Mucosa of descending colon (tissue), 3 donors: ENCODE measurements around the gene NPIPB4. TPM values are rescaled to one million over a fixed set of nuclear protein-coding genes. Genes with fewer than 3 reads are reported as not detected.
"Not testable (repeated sequence)": the region's sequence is repeated elsewhere in the genome, so short reads cannot be mapped to it uniquely, and the experiment has no call there.

Experiments
- ATAC-seq: fragments of 200-7000 bp; cut with Tn5 transposase; one replicate; pipeline ENCODE4 v1.9.1; 2020; ENCODE audit warnings: mild to moderate bottlenecking, moderate library complexity
- DNase-seq, 3 donors: peaks; one replicate each; pipeline ENCODE4 v3.0.0-alpha.2; 2020
- H3K36me3 ChIP-seq: fragments of 200-600 bp; one replicate; pipeline ENCODE4 v1.8.0; 2021; ENCODE audit warnings: low read depth, mild to moderate bottlenecking
- H3K4me1 ChIP-seq: fragments of 200-600 bp; one replicate; pipeline ENCODE4 v1.8.0; 2021; ENCODE audit warnings: low read depth, mild to moderate bottlenecking
- H3K4me3 ChIP-seq: fragments of 200-600 bp; one replicate; pipeline ENCODE4 v1.8.0; 2021; ENCODE audit warnings: mild to moderate bottlenecking
- H3K9me3 ChIP-seq: fragments of 200-600 bp; one replicate; pipeline ENCODE4 v1.8.0; 2021; ENCODE audit warnings: mild to moderate bottlenecking
- intact Hi-C, 2 donors: fragments of 100-400 bp; cut with DNase I in 1 of 2; cut with micrococcal nuclease in 1 of 2; formaldehyde crosslinking; loops; one replicate each; pipeline versions ENCODE4 v1.11.0 to v1.11.1; 2022; cut with DNase I, micrococcal nuclease
- total RNA-seq, 3 donors: library from RNA; stranded (reverse); fragmentation: NEBNext Ultra II Directional in 2 of 3; extraction: Animal tissue kit (Norgen Biotek cat#: 25700) in 2 of 3; gene quantifications; one replicate each; pipeline versions ENCODE4 v1.2.1 to v1.2.4, GENCODE V29; 2021 to 2023
- donor health status: DM: no; HTN: no; CAD: no; lungs with moderate emphysema.
- donor health status: DM: no; HTN: no; CAD: no.
- donor health status: DM: no; HTN: yes; CAD: no.

Gene NPIPB4
- total RNA-seq, 3 donors from 2014 or later = 212 to 324 (median 247) TPM

GRCh38 chr16:21817012-21817411, 40.5 kb downstream of the NPIPB4 start:
- H3K4me1 ChIP-seq, DNase-seq, H3K4me3 ChIP-seq, H3K36me3 ChIP-seq, intact Hi-C loops, H3K9me3 ChIP-seq: not testable (repeated sequence)
- peak; percentile 25 for ATAC-seq

GRCh38 chr16:21815694-21816093, 41.9 kb downstream of the NPIPB4 start:
- intact Hi-C loops, H3K4me3 ChIP-seq, DNase-seq, ATAC-seq, H3K4me1 ChIP-seq, H3K9me3 ChIP-seq, H3K36me3 ChIP-seq: not testable (repeated sequence)

- H3K9me3 ChIP-seq, H3K4me3 ChIP-seq, H3K4me1 ChIP-seq, DNase-seq, H3K36me3 ChIP-seq, ATAC-seq, intact Hi-C loops: not testable (repeated sequence)
Measured at GRCh38 chr16:21802375-21802663, 55.2 kb downstream of the NPIPB4 start.

DNA sequence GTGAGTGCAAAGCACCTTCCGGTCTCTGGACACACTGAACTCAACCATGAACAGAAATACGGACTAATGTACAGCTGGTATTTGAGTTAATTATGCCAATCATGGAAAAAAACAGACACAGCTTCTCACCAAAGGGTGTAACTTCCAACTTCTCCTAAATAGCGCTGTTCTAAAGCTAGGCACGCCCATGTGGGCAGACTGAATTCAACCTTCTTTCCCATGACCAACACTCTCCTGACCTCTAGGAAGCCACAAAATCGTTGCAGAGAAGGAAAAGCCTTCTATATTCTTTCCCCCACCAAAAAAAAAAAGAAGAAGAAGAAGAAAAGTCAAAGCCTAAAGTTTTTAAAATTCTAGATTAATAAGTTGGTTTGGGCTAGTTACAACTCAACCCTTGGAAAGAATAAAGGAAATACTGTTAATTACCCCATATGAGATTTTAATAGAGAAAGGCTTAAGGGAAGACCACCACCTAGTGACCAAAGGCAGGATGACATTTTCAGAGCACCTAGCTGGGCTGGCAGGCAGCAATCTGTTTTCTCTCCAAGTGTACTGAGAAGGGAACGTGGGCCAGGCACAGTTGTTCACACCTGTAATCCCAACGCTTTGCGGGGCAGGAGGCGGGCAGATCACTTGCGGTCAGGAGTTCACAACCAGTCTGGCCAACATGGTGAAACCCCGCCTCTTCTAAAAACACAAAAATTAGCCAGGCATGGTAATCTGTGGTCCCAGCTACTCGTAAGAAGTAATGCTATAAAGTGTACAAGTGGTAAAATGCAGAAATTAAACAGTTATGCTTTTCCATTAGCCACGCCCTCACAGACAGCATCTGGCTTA, 55.8 kb downstream of the NPIPB4 start:
- DNase-seq (peak in 1 of 3 donors; percentile 50), ATAC-seq (peak; percentile 72)
- H3K4me1 ChIP-seq, H3K4me3 ChIP-seq, H3K9me3 ChIP-seq, intact Hi-C loops, H3K36me3 ChIP-seq: not testable (repeated sequence)

DNA sequence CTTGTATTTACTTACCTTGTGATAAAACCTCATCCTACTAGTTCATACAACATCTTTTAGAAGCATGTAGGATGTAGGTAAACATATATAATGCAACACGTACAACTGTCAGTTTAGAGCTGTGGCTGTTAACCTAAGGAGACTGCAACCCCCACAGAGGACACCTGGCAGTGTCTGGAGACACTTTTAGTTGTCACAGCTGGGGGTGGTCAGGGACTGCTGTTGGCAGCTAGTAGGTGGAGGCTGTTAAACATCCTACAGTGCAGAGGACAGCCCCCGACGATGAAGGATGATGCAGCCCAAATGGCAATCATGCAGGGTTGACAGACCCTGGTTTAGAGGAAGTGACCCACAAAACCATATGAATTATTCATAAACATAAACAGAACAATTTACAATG, 59.0 kb downstream of the NPIPB4 start:
- H3K4me3 ChIP-seq, intact Hi-C loops, H3K4me1 ChIP-seq, H3K36me3 ChIP-seq, ATAC-seq, H3K9me3 ChIP-seq, DNase-seq: not testable (repeated sequence)

DNA sequence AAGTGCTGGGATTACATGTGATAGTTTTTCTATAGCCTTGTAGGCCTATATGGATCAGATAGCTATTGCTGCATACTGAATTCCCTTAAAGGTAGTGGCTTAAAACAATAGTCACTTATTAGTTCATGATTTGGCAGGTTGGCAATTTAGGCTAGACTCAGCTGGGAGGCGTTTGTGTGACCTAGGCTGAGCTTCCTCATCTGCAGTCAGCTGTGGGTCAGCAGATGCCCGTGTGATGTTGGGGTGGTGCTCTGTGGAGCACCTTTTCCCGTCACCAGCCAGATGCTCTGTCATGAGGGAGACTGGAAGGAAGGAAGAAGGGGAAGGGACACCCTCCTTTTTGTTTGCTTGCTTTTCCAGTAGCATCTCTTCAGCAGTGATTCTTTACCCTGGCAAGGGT, 64.2 kb downstream of the NPIPB4 start:
- H3K36me3 ChIP-seq, H3K4me1 ChIP-seq, H3K9me3 ChIP-seq, intact Hi-C loops, DNase-seq, H3K4me3 ChIP-seq: not testable (repeated sequence)
- ATAC-seq = peak; percentile 54

- H3K4me1 ChIP-seq, DNase-seq, H3K4me3 ChIP-seq, H3K9me3 ChIP-seq, H3K36me3 ChIP-seq, intact Hi-C loops: not testable (repeated sequence)
- ATAC-seq = peak; percentile 70
Measured at GRCh38 chr16:21790506-21790905, 67.0 kb downstream of the NPIPB4 start.

Other genes with a start within 250 kb of the NPIPB4 start
- gene IGSF6, start 205.1 kb downstream of the NPIPB4 start, total RNA-seq = 1 to 10 TPM; 3.5 to 7.3 (median 4.6) TPM
- gene OTOA, start 193.8 kb downstream of the NPIPB4 start, total RNA-seq = under 1 TPM; 0.14 to 0.36 (median 0.25) TPM
- 100 to 1,000 TPM; 349 to 569 (median 470) TPM for gene UQCRC2, start 95.6 kb upstream of the NPIPB4 start, total RNA-seq
- not detected for gene PDZD9, start 143.4 kb upstream of the NPIPB4 start, total RNA-seq
- 10 to 100 TPM in 2 of 3 donors, 1 to 10 TPM in 1; 8.6 to 11.4 (median 11.4) TPM for gene MOSMO, start 150.4 kb upstream of the NPIPB4 start, total RNA-seq
- under 1 TPM in 2 of 3 donors, not detected in 1; 0.44 to 0.46 TPM for gene VWA3A, start 234.8 kb upstream of the NPIPB4 start, total RNA-seq